Liver (tissue), 3 donors: Measurements from ENCODE around the gene ACSL3.

Source experiments
- GABPA ChIP-seq, 2 donors: IDR thresholded peaks in 1 of 2; conservative IDR thresholded peaks in 1 of 2; 2 replicates each; pipeline ENCODE4 v1.6.1; 2016; ENCODE audit warnings: antibody characterized with exemption in 2 of 2, mild to moderate bottlenecking in 1 of 2, moderate library complexity in 1 of 2
- HNF4A ChIP-seq, 2 donors: conservative IDR thresholded peaks; 2 replicates each; pipeline ENCODE4 v1.6.1; 2016; ENCODE audit warnings: antibody characterized with exemption in 2 of 2, mild to moderate bottlenecking in 2 of 2
- JUND ChIP-seq, 2 donors: IDR thresholded peaks; 2 replicates each; pipeline ENCODE4 v1.6.1; 2016; ENCODE audit warnings: antibody characterized with exemption in 2 of 2
- RAD21 ChIP-seq, 2 donors: IDR thresholded peaks; 2 replicates each; pipeline ENCODE4 v1.6.1; 2016; ENCODE audit warnings: antibody characterized with exemption in 2 of 2, mild to moderate bottlenecking in 2 of 2
- RXRA ChIP-seq, 2 donors: IDR thresholded peaks; 2 replicates each; pipeline ENCODE4 v1.6.1; 2017 to 2018; ENCODE audit warnings: antibody characterized with exemption in 2 of 2, mild to moderate bottlenecking in 1 of 2
- SP1 ChIP-seq: IDR thresholded peaks from 2 replicates; pipeline ENCODE4 v1.6.1; 2018; ENCODE audit warnings: antibody characterized with exemption, mild to moderate bottlenecking
- TAF1 ChIP-seq: conservative IDR thresholded peaks from 2 replicates; pipeline ENCODE4 v1.6.1; 2016; ENCODE audit warnings: antibody characterized with exemption, mild to moderate bottlenecking
- YY1 ChIP-seq: IDR thresholded peaks from 2 replicates; pipeline ENCODE4 v1.6.1; 2016; ENCODE audit warnings: antibody characterized with exemption, mild to moderate bottlenecking
- TF ChIP-seq, protein P1 (sequence below): fragments of 150-350 bp; IDR thresholded peaks from 2 replicates; pipeline ENCODE4 v1.5.1; 2017; ENCODE audit warnings: improper control_type of control experiment, low read depth, low read length; ENCODE audit not compliant: missing input control
- TF ChIP-seq, protein P2 (sequence below): IDR thresholded peaks from 2 replicates; pipeline ENCODE4 v1.6.1; 2016; ENCODE audit warnings: antibody characterized with exemption
- TF ChIP-seq, protein P3 (sequence below): IDR thresholded peaks from 2 replicates; pipeline ENCODE4 v1.6.1; 2016; ENCODE audit warnings: antibody characterized with exemption
- TF ChIP-seq, protein P4 (sequence below): IDR thresholded peaks from 2 replicates; pipeline ENCODE4 v1.6.1; 2016; ENCODE audit warnings: antibody characterized with exemption, mild to moderate bottlenecking
- donor health status: healthy.
- donor health status: healthy.

DNA sequence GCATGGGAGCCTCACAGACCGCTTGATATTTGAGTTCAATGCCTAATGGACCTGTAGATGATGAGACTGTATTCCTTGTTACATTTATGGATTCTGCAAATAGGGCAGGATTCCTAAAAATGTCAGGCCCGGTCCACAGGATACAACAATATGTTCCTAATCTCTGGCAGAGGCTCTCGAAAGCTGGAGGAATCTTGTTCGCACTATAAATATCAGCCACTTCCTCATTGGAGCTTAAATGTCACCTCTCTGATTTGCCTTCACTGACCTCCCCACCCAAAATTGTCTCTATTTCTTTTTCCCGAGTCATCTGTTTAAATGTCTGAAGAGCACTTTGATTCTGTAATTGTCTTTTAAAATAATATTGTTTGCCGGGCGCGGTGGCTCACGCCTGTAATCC is 12.0 kb upstream of the ACSL3 start:
- TF ChIP-seq HNF4A (conservative IDR thresholded peaks at IDR 0.05), result no peak
- TF ChIP-seq, protein P1, sequence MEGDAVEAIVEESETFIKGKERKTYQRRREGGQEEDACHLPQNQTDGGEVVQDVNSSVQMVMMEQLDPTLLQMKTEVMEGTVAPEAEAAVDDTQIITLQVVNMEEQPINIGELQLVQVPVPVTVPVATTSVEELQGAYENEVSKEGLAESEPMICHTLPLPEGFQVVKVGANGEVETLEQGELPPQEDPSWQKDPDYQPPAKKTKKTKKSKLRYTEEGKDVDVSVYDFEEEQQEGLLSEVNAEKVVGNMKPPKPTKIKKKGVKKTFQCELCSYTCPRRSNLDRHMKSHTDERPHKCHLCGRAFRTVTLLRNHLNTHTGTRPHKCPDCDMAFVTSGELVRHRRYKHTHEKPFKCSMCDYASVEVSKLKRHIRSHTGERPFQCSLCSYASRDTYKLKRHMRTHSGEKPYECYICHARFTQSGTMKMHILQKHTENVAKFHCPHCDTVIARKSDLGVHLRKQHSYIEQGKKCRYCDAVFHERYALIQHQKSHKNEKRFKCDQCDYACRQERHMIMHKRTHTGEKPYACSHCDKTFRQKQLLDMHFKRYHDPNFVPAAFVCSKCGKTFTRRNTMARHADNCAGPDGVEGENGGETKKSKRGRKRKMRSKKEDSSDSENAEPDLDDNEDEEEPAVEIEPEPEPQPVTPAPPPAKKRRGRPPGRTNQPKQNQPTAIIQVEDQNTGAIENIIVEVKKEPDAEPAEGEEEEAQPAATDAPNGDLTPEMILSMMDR, result no peak
- no peak for TF ChIP-seq TAF1
- TF ChIP-seq RAD21 (IDR thresholded peaks at IDR 0.05), result no peak
- TF ChIP-seq, protein P2, sequence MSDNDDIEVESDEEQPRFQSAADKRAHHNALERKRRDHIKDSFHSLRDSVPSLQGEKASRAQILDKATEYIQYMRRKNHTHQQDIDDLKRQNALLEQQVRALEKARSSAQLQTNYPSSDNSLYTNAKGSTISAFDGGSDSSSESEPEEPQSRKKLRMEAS, result no peak
- TF ChIP-seq, protein P3, sequence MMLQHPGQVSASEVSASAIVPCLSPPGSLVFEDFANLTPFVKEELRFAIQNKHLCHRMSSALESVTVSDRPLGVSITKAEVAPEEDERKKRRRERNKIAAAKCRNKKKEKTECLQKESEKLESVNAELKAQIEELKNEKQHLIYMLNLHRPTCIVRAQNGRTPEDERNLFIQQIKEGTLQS, result no peak
- no peak for TF ChIP-seq GABPA (IDR thresholded peaks at IDR 0.05 in 1 of 2, conservative IDR thresholded peaks at IDR 0.05 in 1 of 2)
- TF ChIP-seq, protein P4, sequence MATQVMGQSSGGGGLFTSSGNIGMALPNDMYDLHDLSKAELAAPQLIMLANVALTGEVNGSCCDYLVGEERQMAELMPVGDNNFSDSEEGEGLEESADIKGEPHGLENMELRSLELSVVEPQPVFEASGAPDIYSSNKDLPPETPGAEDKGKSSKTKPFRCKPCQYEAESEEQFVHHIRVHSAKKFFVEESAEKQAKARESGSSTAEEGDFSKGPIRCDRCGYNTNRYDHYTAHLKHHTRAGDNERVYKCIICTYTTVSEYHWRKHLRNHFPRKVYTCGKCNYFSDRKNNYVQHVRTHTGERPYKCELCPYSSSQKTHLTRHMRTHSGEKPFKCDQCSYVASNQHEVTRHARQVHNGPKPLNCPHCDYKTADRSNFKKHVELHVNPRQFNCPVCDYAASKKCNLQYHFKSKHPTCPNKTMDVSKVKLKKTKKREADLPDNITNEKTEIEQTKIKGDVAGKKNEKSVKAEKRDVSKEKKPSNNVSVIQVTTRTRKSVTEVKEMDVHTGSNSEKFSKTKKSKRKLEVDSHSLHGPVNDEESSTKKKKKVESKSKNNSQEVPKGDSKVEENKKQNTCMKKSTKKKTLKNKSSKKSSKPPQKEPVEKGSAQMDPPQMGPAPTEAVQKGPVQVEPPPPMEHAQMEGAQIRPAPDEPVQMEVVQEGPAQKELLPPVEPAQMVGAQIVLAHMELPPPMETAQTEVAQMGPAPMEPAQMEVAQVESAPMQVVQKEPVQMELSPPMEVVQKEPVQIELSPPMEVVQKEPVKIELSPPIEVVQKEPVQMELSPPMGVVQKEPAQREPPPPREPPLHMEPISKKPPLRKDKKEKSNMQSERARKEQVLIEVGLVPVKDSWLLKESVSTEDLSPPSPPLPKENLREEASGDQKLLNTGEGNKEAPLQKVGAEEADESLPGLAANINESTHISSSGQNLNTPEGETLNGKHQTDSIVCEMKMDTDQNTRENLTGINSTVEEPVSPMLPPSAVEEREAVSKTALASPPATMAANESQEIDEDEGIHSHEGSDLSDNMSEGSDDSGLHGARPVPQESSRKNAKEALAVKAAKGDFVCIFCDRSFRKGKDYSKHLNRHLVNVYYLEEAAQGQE, result no peak
- no peak for TF ChIP-seq YY1
- no peak for TF ChIP-seq JUND (IDR thresholded peaks at IDR 0.05)
- TF ChIP-seq RXRA (IDR thresholded peaks at IDR 0.05), result no peak
- TF ChIP-seq SP1, result no peak
